Measurements from ENCODE around the gene ME3. TPM values are rescaled to one million over a fixed set of nuclear protein-coding genes. Genes with fewer than 3 reads are reported as not detected.
"Not testable (repeated sequence)": the region's sequence is repeated elsewhere in the genome, so short reads cannot be mapped to it uniquely, and the experiment has no call there.

ME3 gene
- total and polyA plus RNA-seq, 4 donors: 7.4 to 38.7 (median 21.2) TPM

DNA sequence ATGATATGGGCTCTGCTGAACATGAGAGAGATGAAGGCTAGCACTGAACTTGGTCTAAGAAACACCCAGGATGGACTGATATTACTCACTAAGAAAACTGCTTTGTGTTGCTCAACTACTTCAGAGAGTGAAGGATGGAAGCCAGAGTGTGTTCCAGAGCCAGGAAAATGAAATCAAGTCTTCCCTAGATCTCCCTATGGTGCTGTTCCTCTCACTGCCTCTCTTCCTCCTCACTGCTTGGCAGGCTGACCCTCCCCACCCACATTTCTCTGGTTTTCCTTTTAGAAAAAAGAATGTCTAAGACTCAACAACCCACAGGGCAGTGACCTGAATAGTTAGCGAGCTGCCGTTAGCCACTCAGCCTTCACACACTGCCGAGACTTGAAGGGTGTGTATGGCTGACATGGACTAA lies 232.1 kb downstream of the ME3 start:
- Histone ChIP-seq H3K9ac (ENCODE audit: insufficient read depth in 1 of 2, low read length in 2 of 2) (no peak overlapping the region), H3K4me1 (ENCODE audit: control insufficient read depth in 5 of 5, insufficient read depth in 5 of 5, low read length in 5 of 5) (no peaks in the 10 kb centered on the region), H3K27me3 (ENCODE audit: control insufficient read depth in 3 of 3, insufficient read depth in 3 of 3, low read length in 2 of 3) (no peaks in the 10 kb centered on the region), H3K9me3 (ENCODE audit: control insufficient read depth in 4 of 4, insufficient read depth in 3 of 4, low read length in 3 of 4) (peaks cover 0 to 2% (median 0%) of the 10 kb centered on the region in 4 donors), H3K27ac (ENCODE audit: low read depth in 1 of 2, low read length in 1 of 2) (no peak overlapping the region), H3K4me3 (no peak overlapping the region), H3K36me3 (ENCODE audit: control insufficient read depth in 4 of 4, insufficient read depth in 4 of 4, low read length in 4 of 4) (peaks cover 0 to 12% (median 8%) of the 10 kb centered on the region in 4 donors)
- 87 to 89% methylated on average over 3 of the region's 3 CpGs for WGBS, 2 donors
- TF ChIP-seq, protein P1, sequence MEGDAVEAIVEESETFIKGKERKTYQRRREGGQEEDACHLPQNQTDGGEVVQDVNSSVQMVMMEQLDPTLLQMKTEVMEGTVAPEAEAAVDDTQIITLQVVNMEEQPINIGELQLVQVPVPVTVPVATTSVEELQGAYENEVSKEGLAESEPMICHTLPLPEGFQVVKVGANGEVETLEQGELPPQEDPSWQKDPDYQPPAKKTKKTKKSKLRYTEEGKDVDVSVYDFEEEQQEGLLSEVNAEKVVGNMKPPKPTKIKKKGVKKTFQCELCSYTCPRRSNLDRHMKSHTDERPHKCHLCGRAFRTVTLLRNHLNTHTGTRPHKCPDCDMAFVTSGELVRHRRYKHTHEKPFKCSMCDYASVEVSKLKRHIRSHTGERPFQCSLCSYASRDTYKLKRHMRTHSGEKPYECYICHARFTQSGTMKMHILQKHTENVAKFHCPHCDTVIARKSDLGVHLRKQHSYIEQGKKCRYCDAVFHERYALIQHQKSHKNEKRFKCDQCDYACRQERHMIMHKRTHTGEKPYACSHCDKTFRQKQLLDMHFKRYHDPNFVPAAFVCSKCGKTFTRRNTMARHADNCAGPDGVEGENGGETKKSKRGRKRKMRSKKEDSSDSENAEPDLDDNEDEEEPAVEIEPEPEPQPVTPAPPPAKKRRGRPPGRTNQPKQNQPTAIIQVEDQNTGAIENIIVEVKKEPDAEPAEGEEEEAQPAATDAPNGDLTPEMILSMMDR (IDR thresholded peaks at IDR 0.05; ENCODE audit: control extremely low read depth, extremely low read depth): no peak
- ATAC-seq (ENCODE audit: insufficient read depth, low FRiP score): peak; percentile 55
- no peak for DNase-seq

DNA sequence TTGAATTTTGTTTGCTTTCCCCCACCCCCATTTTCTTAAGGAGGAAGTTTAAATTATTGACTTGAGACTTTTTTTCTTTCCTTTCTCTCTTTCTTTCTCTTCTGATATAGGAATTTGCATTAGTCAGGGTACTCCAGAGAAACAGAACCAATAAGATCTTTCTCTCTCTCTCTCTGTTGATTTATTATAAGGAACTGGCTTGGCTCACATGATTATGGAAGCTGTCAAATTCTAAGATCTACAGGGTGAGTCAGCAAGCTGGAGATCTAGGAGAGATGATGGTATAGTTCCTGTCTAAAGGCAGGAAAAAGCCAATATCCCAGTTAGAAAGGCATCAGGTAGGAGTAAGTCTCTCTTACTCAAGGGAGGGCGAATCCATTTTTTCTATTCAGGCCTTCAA lies 233.7 kb downstream of the ME3 start:
- Histone ChIP-seq H3K27ac (ENCODE audit: low read depth in 1 of 2, low read length in 1 of 2) (no peak overlapping the region), H3K36me3 (ENCODE audit: control insufficient read depth in 4 of 4, insufficient read depth in 4 of 4, low read length in 4 of 4) (peaks cover 0 to 10% (median 4%) of the 10 kb centered on the region in 4 donors), H3K4me1 (ENCODE audit: control insufficient read depth in 5 of 5, insufficient read depth in 5 of 5, low read length in 5 of 5) (no peaks in the 10 kb centered on the region), H3K9ac (ENCODE audit: insufficient read depth in 1 of 2, low read length in 2 of 2) (no peak overlapping the region), H3K9me3 (ENCODE audit: control insufficient read depth in 4 of 4, insufficient read depth in 3 of 4, low read length in 3 of 4) (peaks cover 0 to 4% (median 0%) of the 10 kb centered on the region in 4 donors), H3K27me3 (ENCODE audit: control insufficient read depth in 3 of 3, insufficient read depth in 3 of 3, low read length in 2 of 3) (no peaks in the 10 kb centered on the region), H3K4me3 (no peak overlapping the region)
- 96 to 100% methylated on average over 1 of the region's 1 CpG for WGBS, 2 donors
- ATAC-seq (ENCODE audit: insufficient read depth, low FRiP score) (no peak), DNase-seq (no peak)
- TF ChIP-seq, protein P1 (IDR thresholded peaks at IDR 0.05; ENCODE audit: control extremely low read depth, extremely low read depth): no peak

DNA sequence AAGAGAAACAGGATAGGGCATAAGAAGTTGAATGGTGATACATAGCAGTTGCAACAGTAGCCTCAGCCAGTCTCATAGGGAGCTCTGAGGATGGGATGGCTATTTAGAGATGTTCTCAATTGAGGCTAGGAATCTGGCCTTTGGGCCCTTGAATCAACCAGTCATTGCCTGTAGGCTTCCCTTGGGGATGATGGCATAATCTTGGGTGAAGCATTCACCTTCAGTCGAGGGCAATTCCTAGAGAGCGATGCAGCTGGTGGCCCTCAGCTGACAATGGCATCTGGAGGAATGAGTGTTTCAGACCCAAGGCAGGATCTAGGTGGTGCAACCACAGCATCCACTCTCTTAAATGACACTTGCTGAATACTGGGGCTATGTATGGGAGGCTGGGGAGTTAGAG lies 236.7 kb downstream of the ME3 start:
- H3K9me3 ChIP-seq (ENCODE audit: control insufficient read depth in 4 of 4, insufficient read depth in 3 of 4, low read length in 3 of 4): peaks cover 0 to 9% (median 0%) of the 10 kb centered on the region in 4 donors
- TF ChIP-seq, protein P1 (IDR thresholded peaks at IDR 0.05; ENCODE audit: control extremely low read depth, extremely low read depth): no peak
- no peak for ATAC-seq (ENCODE audit: insufficient read depth, low FRiP score)
- H3K36me3 ChIP-seq (ENCODE audit: control insufficient read depth in 4 of 4, insufficient read depth in 4 of 4, low read length in 4 of 4): peaks cover 0 to 5% (median 2%) of the 10 kb centered on the region in 4 donors
- no peak for DNase-seq
- no peaks in the 10 kb centered on the region for H3K27me3 ChIP-seq (ENCODE audit: control insufficient read depth in 3 of 3, insufficient read depth in 3 of 3, low read length in 2 of 3)
- WGBS, 2 donors: 95 to 98% methylated on average over 2 of the region's 2 CpGs
- no peak overlapping the region for H3K9ac ChIP-seq (ENCODE audit: insufficient read depth in 1 of 2, low read length in 2 of 2)
- H3K4me1 ChIP-seq (ENCODE audit: control insufficient read depth in 5 of 5, insufficient read depth in 5 of 5, low read length in 5 of 5): no peaks in the 10 kb centered on the region
- no peak overlapping the region for H3K4me3 ChIP-seq
- H3K27ac ChIP-seq (ENCODE audit: low read depth in 1 of 2, low read length in 1 of 2): no peak overlapping the region

DNA sequence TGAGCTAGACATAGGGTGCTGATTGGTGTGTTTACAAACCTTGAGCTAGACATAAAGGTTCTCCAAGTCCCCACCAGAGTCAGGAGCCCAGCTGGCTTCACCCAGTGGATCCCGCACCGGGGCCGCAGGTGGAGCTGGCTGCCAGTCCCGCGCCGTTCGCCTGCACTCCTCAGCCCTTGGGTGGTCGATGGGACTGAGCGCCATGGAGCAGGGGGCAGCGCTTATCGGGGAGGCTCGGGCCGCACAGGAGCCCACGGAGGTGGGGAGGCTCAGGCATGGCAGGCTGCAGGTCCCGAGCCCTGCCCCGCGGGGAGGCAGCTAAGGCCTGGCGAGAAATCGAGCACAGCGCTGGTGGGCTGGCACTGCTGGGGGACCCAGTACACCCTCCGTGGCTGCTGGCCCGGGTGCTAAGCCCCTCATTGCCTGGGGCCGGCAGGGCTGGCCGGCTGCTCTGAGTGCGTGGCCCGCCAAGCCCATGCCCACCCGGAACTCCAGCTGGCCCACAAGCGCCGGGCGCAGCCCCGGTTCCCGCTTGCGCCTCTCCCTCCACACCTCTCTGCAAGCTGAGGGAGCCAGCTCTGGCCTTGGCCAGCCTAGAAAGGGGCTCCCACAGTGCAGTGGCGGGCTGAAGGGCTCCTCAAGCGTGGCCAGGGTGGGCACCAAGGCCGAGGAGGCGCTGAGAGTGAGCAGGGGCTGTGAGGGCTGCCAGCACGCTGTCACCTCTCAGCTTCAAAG lies 238.9 kb downstream of the ME3 start:
- DNase-seq; H3K27ac ChIP-seq (ENCODE audit: low read depth in 1 of 2, low read length in 1 of 2); H3K4me3 ChIP-seq; H3K9ac ChIP-seq (ENCODE audit: insufficient read depth in 1 of 2, low read length in 2 of 2); H3K27me3 ChIP-seq (ENCODE audit: control insufficient read depth in 3 of 3, insufficient read depth in 3 of 3, low read length in 2 of 3); H3K9me3 ChIP-seq (ENCODE audit: control insufficient read depth in 4 of 4, insufficient read depth in 3 of 4, low read length in 3 of 4); H3K4me1 ChIP-seq (ENCODE audit: control insufficient read depth in 5 of 5, insufficient read depth in 5 of 5, low read length in 5 of 5); ATAC-seq (ENCODE audit: insufficient read depth, low FRiP score); H3K36me3 ChIP-seq (ENCODE audit: control insufficient read depth in 4 of 4, insufficient read depth in 4 of 4, low read length in 4 of 4): not testable (repeated sequence)
- 95 to 97% methylated on average over 34 to 38 of the region's 38 CpGs for WGBS, 2 donors
